Activated CD4-positive, CD25-positive, alpha-beta regulatory T cell treated with anti-CD3 and anti-CD28 coated beads, Interleukin-2, amount 50 U/mL, for 72 hours (primary cell): ENCODE measurements around the gene HOXB9.
A peak's percentile ranks its signal among the peaks of the same experiment; 100 is the strongest.

Experiments
- DNase-seq: peaks from one replicate; pipeline ENCODE4 v3.0.0; 2021

HOXB9 gene

DNA sequence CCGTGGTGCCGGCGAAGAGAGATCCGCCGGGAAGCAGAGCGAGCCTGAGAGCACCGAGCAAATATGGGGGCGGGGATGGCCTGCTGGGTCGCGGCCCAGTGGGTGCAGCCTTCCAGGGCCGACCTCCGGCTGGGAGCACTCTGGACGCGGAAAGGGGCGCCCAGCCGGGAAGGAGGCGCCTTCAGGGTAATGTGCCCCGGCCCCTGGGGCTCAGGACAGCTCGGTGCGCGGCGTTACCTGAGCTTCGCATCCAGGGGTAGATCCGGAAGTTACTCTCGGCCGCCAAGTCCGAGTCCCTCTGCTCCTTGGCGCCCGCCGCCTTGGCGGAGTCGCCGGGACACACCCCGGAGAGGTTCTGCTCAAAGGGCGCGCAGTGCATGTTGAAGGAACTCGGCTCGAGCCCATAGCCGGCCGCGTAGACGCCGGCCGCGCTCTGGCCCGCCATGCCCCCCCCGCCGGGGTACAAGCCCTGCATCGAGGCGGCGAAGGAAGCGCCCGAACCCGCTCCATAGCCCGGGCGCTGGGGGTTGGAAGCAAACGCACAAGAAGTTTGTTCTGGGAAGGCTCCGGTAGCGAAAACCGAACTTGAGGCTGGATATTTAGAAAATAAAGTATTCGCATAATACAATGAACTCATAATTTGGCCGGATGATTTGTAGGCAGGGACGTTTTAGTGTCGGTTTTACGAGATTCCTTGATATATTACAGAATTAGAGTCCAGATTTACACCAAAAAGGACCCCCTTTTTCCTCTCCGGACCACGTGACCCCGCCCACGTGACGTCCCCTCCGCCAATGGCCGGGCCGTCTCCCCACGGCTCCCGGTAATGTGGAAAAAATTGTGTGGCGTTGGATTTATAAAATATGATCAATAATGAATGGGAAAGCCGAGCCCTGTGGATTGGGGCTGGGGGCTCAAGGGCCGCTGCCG, 15.6 kb downstream of the HOXB9 start, which contains the start of gene HOXB7:
Gene HOXB7 (minus strand): TSS at position 736 of the 930 bp plus-strand sequence. CDS start 99 bp downstream, at position 637.
- peak; percentile 74 for DNase-seq

DNA sequence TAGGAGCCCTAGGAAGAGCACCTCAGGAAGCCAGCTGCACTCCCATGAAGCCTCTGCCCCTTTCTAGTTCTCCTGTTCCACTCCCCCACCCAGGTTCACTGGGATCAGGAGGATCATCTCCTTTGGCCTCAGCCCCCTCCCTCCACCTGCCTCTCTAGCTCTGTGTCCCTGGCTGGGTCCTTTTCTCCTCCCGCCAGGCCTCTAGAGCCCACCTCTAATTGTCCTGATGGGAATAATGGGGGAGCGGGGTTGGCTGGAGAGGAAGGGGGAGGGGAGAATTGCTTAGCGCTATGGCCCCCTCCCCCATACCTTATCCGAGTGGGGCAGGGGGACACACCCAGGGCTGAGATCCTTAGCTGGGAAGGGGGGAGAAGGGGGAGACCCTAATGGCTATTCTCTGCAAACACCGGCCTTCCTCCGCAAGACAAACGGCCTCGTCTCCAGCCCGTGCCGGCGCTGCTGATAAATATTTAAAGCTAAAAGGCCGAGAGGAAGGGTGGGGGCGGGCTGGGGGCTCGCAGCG, 16.3 kb downstream of the HOXB9 start:
- no peak for DNase-seq

- no peak for DNase-seq
These were observed 17.1 kb downstream of the HOXB9 start for GRCh38 chr17:48609033-48609432.

DNA sequence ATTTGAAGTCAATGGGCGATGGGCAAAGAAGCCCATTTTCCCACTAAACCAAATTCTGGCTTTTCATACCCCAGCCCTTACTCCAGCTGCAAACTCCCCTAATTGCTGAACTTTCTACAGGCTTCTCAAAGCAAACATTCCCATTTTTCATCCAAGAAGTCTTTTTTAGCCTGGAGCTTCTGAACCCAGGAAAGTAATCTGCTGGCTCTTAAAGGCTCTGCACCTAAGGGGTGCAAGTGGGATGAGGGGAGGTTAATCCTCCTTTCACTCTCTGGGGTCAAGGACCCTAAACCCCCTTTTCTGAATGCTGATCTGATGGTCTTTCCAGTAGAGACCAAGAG, 17.7 kb downstream of the HOXB9 start:
- DNase-seq: no peak

GRCh38 chr17:48606892-48607614, 19.1 kb downstream of the HOXB9 start:
- DNase-seq: no peak

DNA sequence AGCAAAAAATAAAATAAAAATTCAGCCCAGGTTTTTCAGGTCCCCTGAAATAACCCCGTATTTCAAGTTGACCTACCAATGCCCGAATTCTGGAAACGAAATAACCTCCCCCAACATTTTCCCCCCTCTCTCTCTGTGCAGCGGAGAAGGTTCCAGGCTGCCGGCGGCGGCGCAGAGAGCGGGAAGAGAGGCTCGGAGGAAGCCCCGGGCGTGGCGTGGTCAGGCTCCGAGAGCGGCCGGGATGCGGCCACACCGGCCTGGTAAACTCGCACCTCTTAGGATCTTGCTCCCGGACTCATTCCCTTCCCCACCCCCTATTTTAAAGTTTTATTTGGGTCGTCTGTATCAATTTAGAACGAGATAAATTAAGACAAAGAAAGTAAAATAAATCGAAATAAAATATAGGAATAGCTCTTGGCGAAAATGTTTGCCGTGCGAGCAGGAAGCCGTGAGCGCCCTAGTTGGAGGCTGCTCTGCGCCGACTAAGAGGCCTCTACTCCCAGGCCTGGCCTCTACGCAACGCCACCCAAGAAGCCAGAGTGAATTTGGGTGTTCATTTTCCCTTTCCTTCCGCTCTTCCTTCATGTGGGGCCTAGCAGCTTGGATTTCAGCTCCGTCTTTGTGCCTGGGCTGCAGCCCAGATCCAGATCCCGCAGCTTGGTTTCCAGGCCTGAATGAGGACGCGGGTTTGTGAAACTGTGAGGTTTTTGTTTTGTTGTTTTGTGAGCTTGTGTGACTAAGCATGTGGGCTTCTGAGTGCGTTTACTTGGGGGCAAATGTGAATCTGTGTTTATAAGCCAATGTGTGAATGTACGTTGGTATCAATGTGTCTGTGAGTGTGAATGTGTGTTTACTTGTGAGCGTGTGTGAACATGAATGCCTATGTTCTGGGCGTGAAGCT, 19.9 kb downstream of the HOXB9 start:
- no peak for DNase-seq

DNA sequence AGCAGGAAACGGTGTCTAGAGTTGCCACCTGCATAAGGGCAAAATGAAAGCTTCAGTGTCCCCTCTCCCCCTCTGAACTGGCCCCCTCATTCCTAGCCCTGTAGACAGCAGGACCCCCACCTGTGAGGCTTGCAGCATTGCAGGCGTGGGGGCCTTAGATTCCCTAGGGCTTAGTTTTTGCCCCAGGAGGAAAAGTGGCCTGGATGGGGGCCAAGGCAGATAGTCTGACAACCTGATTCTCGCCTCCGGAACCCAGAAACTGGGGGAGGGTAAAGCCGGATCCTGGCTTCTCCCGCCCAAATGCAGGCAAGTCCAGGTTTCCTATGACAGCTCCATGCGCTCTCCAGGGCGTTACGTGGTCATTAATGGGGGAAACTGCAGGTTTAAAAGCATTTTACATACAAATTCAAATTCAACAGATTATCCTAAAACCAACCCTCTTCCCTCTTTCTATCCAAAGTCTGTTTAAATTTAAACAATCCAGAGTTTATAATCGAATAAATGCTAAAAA, 20.7 kb downstream of the HOXB9 start:
- DNase-seq: no peak

DNA sequence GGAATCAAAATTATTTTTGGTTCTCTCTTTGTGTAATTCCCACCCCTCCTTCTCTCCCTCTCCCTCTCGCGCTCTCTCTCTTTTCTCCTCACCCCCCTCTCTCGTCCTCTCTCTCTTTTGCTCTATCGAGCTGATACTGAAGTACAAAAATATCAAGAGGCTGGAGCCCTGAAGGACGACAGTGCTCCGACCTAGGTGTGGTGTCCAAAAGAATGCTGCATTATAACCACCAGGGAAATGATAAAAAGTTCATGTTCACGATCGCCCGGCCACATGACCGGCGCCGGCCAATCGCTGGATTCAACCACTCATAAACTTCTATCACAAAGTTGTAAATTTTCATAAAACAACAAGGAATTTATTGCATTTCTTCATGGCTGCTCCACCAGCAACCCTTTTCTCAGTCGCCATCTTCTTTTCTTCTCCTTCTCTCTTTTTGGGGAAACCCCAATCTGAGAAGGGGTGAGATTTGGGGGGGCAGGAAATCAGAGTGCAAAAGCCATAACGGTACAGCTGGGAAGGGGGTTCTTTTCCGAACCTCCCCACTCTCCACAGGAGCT, 21.3 kb downstream of the HOXB9 start, which contains the start of gene HOXB6:
Gene HOXB6 (minus strand): TSS at position 217 of the 560 bp plus-strand sequence. CDS start 6,836 bp downstream, outside the sequence.
- no peak for DNase-seq

DNA sequence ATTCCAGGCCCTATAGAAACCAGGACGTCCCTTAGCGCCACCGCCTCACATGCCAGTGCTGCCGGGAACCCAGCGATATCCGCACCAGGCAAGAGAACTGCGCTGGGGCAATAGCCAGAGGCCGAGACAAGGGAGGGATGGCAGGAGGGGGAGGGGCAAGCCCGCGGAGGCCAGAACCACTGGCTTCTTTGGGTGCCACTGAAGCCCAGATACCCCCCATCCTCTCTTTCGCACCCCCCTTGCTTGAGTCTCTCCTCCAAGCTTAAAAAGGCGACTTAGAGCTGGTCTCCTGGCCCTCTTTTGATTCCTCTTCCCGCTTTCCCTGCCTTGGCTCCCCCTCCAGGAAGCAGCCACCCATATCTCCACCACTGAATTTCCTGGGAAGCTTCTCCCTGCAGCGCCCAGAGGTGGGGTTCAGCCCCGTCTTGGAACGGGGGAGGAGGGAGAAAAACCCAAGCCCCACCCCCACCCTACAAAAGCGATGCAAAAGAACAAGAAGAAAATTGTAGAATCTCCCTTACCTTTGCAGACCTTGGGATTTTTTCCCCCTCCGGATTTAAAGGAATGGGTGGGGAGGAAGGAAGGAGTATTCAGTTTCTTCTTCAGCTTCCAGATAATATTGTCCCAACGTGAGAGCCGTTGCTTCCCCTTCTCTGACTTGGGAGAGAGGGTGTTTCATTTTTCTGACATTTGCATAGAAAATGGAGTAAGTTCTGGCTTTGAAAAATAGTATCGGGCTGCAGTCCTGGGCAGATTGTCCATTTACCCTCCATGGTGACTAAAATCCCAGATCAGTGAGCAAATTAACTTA, 22.0 kb downstream of the HOXB9 start:
- no peak for DNase-seq

GRCh38 chr17:48601539-48602425, 24.4 kb downstream of the HOXB9 start:
- no peak for DNase-seq

DNA sequence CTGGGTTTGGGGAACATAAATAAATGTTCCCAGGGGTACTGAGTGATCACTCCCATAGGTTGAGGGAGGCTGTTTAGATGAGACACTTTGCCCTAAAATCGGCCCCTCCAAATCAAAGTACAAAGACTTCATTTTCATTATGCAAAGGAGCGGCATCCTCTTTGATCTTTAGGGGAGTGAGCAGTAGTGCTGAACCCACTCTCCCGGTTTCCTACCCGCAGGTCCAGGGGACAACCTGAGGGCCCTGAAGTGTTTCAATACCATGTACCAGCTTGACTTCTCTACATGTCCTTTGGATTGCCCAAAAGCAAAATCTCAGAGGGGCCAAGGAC, 25.0 kb downstream of the HOXB9 start:
- no peak for DNase-seq

DNA sequence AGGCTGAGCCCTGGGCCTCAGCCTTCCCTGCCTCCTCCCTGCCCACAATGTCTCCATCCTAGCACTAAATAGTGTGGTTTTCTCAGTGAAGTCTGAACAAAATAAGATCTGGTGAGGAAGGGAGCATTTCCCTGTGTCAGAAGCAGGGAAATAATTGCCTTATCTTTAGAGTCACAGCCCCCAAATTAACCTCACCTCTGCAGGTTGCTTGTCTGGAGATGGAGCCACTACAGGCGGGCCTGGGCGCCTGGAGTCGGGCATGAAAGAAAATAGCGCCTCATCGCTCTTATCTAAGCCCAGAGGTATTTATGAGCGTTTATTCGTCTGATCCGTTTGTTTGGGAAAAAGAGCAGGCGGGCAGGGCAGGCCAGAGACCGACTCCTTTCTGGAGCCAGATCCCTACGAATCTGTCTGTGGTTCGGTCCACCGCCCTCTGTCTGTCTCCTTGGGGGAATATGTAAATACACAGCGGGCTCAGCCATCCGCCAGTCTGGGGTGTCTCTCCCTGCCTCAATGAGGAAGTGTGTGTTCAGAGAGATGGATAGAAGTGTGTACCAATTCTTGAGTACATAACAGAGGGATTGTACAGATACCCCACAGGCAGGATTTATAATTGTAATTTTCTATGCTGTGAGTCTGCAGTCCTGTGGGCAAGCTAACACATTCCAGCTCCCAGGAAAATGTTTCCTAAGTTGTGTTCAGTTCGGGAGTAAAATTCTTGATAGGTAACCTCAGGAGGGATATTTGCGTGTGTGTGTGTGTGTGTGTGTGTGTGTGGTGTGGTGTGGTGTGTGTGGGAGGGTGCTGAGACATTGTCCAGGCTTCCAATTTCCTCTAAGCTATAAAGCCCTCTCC, 25.7 kb downstream of the HOXB9 start:
- DNase-seq: no peak

GRCh38 chr17:48599354-48599753, 26.8 kb downstream of the HOXB9 start:
- no peak for DNase-seq

DNA sequence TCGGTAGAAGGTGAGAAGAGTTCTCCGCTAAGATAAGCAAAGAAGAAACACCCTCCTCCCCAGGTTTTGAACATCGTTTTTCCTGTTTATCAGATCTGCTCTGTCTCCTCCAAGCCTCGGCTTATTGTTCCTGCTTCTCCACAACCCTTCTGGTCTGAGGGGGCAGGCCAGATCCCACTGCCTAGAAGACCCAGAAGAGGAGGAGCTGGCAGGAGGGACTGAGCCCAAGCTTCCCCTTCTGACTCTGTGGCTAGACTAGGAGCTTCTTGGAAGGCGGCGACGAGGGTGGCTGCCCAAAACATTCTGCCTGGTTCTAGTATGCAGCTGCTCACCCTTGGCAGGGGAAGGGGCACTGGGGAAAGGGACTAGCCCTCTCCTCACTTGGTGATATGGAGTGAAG, 27.4 kb downstream of the HOXB9 start:
- no peak for DNase-seq

GRCh38 chr17:48597778-48598631, 28.2 kb downstream of the HOXB9 start:
- DNase-seq: no peak

GRCh38 chr17:48597528-48597777, 28.7 kb downstream of the HOXB9 start:
- no peak for DNase-seq

DNA sequence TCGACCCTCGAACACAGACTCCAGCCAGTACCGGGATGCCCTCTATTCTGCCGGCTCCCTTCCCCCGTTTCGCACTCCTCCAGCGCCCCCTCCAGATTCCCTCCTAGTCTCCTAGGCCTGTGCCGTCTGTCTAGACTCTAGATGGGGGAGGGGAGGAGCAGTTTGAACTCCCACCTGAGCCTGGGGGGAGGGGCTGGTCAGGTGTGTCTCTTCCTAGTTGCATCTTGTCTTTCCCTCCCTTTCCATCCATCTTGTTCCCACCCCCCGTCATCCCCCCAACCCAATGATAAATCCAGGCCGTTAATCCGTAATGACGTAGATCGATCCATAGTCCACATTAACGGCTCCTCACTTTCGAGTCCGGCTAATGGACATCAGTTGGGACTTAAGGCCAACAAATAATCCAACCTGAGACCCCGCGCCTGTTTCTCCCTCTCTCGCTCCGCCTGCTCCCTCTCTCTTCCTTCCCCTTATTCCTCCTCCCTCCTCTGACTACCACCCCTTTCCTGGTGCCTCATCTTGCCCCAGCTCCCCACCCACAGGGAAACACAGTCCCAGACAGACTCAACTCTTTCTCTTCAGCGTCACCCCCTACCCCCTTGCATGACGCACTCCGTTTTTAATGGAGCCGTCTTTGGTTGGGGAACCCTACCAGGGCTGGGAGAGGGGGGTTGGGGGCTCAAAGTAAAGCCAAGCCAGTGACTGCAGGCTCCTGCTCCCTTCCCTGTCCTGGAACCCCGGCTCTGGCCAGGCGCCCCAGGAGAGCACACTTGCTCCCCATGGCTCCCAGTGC, 29.2 kb downstream of the HOXB9 start:
- no peak for DNase-seq
